ENCODE results near the gene SPOCK1.

SPOCK1 gene

GRCh38 chr5:137440795-137441194 lies 58.3 kb downstream of the SPOCK1 start:
- no peak for DNase-seq

- no peak for DNase-seq
Observed at GRCh38 chr5:137439645-137440044, 59.5 kb downstream of the SPOCK1 start.

DNA sequence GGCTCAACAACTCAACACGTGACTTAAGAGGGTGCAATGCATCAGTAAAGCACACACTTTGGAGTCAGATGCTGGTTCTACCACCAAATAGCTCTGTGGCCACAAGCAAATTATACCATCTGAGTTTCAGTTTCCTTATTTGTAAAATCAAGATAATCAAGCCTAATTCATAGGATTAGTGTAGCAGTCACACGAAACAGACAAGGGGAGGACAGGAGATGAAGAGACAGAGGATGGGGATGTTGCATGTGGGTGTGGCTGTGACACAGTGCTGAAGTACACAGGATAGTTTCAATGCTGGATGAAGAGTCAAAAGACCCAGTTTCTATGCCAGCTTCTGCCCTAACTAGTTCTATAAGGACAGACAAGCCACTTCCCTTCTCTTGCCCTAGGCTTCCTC lies 60.2 kb downstream of the SPOCK1 start:
- no peak for DNase-seq

DNA sequence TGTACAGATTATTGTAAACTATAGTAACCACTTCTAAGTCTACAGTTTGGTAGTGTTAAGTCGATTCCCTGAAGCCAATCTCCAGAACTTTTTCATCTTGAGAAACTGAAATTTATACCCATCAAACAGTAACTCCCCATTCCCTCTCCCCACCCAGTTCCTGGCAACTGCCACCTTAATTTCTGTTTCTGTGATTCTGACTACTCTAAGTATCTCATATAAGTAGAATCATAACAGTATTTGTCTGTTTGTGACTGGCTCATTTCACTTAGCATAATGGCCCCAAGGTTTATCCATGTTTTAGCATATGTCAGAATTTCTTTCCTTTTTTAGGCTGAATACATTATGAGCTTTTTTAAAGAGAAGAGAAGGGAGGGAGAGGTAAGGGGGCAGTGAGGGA lies 61.4 kb downstream of the SPOCK1 start:
- DNase-seq = no peak

GRCh38 chr5:137433539-137433938 lies 65.6 kb downstream of the SPOCK1 start:
- no peak for DNase-seq

GRCh38 chr5:137432376-137432775 lies 66.8 kb downstream of the SPOCK1 start:
- DNase-seq = no peak

DNA sequence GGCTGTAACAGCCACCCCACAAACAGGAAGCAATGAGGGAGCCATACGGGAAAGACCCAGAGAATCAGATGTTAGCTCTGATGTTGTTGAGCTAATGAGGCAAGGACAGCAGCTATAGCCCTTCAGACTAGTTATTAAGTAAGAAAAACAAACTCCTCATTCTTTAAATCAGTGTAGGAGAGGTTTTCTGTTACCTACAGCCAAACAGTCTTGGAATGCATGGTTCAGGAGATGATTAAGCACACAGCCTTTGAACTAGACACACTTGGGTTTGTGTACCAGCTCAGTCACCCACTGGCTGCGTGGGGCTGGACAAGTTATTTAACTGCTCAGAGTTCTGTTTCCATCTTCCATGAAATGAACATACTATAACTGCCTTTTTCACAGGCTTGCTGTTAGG lies 68.1 kb downstream of the SPOCK1 start:
- DNase-seq = no peak

GRCh38 chr5:137415231-137415681 lies 83.9 kb downstream of the SPOCK1 start:
- no peak for DNase-seq

- DNase-seq = no peak
Observed at GRCh38 chr5:137414112-137414755, 84.9 kb downstream of the SPOCK1 start.

GRCh38 chr5:137412136-137412535 lies 87.0 kb downstream of the SPOCK1 start:
- DNase-seq = no peak

GRCh38 chr5:137410234-137411010 lies 88.7 kb downstream of the SPOCK1 start:
- DNase-seq = no peak

- DNase-seq = no peak
Observed at GRCh38 chr5:137409736-137410135, 89.4 kb downstream of the SPOCK1 start.

GRCh38 chr5:137407090-137407489 lies 92.0 kb downstream of the SPOCK1 start:
- no peak for DNase-seq

GRCh38 chr5:137405393-137405792 lies 93.7 kb downstream of the SPOCK1 start:
- DNase-seq = no peak

DNA sequence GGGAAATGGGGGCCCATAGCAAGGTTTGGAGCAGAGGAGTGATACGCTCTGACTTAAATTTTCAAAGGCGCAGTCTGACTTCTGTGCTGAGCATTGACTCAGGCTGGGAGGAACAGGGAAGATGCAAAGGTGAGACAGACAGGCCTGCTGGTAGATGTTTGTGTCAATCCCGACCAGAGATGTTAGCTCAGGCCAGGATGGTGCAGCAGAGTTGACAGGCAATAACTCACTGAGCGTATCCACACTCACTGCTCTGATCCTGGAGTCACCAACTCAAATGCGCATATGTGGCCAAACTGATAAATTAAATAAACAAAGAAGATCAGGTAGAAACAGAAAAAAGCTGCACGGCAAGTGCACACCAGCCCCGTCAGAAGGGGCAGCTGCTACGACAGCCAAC lies 95.3 kb downstream of the SPOCK1 start:
- DNase-seq = no peak

GRCh38 chr5:137402436-137403187 lies 96.5 kb downstream of the SPOCK1 start:
- no peak for DNase-seq

- no peak for DNase-seq
Observed at GRCh38 chr5:137401946-137402345, 97.2 kb downstream of the SPOCK1 start.

GRCh38 chr5:137400571-137400970 lies 98.6 kb downstream of the SPOCK1 start:
- no peak for DNase-seq

DNA sequence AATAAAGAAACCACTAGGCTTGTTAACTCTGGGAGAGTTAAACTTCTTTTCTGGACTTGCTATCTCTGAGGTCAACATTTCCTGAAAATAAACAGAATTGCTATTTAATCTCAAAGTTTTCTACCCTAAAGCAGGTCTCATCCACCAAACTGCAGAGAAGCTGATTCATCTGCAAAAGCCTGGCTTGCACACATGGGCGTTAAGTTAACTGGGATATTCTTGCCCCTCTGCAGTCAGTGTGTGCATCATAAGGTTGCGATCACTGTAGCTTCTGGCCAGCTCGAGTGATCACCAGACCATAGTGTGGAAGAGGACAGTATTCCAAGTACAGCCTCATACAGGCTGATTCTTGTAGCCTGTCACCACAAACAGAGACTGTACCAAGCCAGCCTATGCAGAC lies 99.2 kb downstream of the SPOCK1 start:
- DNase-seq = no peak

DNA sequence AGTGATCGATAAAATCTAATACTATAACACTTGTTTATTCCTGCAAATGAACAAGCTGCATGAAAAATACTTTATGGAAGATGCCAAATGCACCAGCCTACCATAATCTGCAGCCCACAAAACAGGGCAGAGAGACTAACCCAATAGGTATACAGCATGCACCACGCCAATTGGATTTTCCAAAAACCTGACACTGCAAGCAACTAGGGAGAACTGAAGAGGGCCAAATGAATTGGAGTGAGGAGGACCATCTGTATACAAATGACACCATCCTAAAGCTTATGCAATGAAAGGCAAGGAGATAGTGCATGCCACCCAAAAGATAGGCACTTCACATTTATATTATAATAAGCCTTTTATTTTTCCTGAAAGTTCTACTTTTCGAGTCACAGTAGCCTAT lies 100.4 kb downstream of the SPOCK1 start:
- DNase-seq = no peak

DNA sequence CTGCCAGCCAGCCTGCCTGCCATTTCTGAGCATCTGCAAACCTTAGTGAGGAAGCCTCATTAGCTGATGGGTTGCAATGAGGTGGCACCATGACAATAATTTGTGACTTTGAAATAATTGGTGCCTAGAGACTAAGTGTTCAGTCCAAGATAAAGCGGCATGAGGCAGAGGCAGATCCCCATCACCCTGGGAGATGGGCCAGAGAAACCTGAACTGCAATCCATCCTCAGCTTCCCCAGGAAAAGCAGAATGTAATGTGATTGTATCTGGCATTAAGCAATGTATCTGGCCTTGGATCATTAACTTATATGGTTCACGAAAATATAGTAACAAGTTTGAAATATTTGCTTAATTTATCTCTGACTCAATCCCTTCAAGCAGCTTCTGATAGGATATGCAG lies 101.0 kb downstream of the SPOCK1 start:
- no peak for DNase-seq

GRCh38 chr5:137395011-137395755 lies 103.9 kb downstream of the SPOCK1 start:
- DNase-seq = no peak

GRCh38 chr5:137394380-137394779 lies 104.7 kb downstream of the SPOCK1 start:
- DNase-seq = no peak
